ENCODE data around the gene CCT6B.

The CCT6B gene

DNA sequence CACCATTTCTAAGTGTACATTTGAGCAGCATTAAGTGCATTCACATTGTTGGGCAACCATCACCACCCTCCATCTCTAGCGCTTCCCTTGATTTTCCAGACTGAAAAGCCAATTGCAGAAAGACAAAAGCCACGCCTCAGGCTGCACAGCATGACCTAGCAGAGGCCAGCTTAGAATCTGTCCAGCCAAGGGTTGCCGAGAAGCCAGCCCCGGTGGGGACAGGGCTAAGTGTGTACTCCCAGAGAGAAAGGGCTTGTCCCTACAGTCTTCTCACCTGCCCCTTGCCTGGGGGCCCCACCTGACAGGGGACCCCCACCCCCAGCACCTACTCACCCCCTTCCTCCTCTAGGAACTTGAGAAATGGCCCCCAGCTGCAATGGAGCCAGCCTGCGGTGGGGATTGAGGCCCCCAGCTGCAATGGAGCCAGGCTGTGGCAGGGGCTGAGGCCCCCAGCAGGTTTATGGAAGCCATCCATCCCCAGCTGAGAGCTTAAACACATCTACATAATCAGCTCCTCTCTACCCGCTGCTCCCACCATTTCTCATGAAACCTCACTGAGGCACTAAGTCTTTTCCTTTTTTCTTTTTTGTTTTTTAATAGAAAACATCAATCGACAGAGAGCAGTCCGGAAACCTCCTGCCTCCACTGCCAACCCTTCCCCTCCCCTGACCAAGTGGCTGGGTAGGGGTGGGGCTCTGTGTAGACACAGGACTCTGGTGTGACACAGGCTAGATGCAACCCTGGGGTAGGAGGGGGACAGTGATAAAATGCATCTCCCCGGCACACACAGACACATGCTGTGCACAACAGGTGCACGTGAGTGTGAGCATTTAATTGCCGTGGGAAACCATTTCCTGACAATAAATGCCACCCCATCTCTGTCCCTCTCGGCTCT, 77.9 kb downstream of the CCT6B start:
- DNase-seq = no peak

DNA sequence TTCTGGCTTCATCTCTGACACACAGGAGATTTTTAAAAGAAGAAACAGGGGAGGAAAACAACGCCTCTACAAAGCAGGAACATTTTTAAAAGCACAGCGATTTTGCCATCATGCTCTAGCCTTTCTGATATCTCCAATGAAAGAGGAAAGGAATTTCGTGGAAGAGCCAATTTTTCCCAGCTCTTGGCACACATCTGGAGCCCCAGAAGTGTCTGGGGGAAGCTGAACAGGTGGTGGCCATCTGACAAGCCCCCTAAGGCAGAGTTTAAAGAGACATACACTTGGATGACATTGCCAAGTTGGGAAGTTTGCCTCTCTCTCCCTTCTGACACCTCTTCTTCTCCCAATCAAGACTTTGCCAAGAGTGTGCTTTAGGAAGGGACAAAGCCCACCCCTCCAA, 82.1 kb downstream of the CCT6B start:
- no peak for DNase-seq
